Upper lobe of left lung (tissue), 6 donors: ENCODE results near the gene OR51V1. TPM values are rescaled to one million over a fixed set of nuclear protein-coding genes. Genes with fewer than 3 reads are reported as not detected.

ENCODE experiments used
- ATAC-seq, 2 donors: fragments of 200-7000 bp; cut with Tn5 transposase; one replicate each; pipeline ENCODE4 v1.9.1; 2022; ENCODE audit warnings: mild to moderate bottlenecking in 2 of 2, moderate library complexity in 2 of 2; ENCODE audit not compliant: low FRiP score in 2 of 2
- DNase-seq, 2 donors: peaks; one replicate each; pipeline ENCODE4 v3.0.0-alpha.2; 2019 to 2020
- H3K27ac ChIP-seq, 4 donors: fragments of 200-600 bp; sonication (generic); one replicate each; pipeline ENCODE4 v1.5.1; 2016 to 2019
- H3K27me3 ChIP-seq, 4 donors: fragments of 200-600 bp; sonication (generic); one replicate each; pipeline ENCODE4 v1.5.1; 2017 to 2019
- H3K36me3 ChIP-seq, 4 donors: fragments of 200-600 bp; sonication (generic); one replicate each; pipeline ENCODE4 v1.5.1; 2016 to 2019
- H3K4me1 ChIP-seq, 4 donors: fragments of 200-600 bp; sonication (generic); one replicate each; pipeline ENCODE4 v1.5.1; 2018 to 2019
- H3K4me3 ChIP-seq, 4 donors: fragments of 200-600 bp; sonication (generic); one replicate each; pipeline ENCODE4 v1.5.1; 2017 to 2019; ENCODE audit warnings: mild to moderate bottlenecking in 2 of 4, moderate library complexity in 1 of 4
- H3K9me3 ChIP-seq, 4 donors: fragments of 200-600 bp; sonication (generic); one replicate each; pipeline ENCODE4 v1.5.1; 2018 to 2019
- CTCF ChIP-seq, 6 experiments: fragments of 450-650 bp in 4 of 6; fragments of 200-600 bp in 2 of 6; sonication (generic) in 2 of 6; IDR thresholded peaks; one replicate each; pipeline ENCODE4 v1.5.1; 2016 to 2019; ENCODE audit warnings: antibody characterized with exemption in 6 of 6
- EP300 ChIP-seq, 4 donors: sonication (generic); formaldehyde crosslinking; IDR thresholded peaks; one replicate each; pipeline ENCODE4 v1.5.1; 2017; ENCODE audit warnings: antibody characterized with exemption in 4 of 4, control low read depth in 2 of 4
- POLR2A ChIP-seq, 4 donors: fragments of 450-650 bp; IDR thresholded peaks; one replicate each; pipeline ENCODE4 v1.5.1; 2016 to 2017; ENCODE audit warnings: antibody characterized with exemption in 4 of 4, mild to moderate bottlenecking in 2 of 4
- POLR2AphosphoS5 ChIP-seq, 2 donors: sonication (generic); formaldehyde crosslinking; IDR thresholded peaks; one replicate each; pipeline ENCODE4 v1.5.1; 2017; ENCODE audit warnings: antibody characterized with exemption in 2 of 2
- WGBS, 2 donors: methylation state at CpG; one replicate each; pipeline ENCODE4 v1.1.5; 2017 to 2018; 5-methylcytosine and 5-hydroxymethylcytosine counted together
- total RNA-seq, 6 donors: library from RNA; depleted of rRNA in 4 of 6; stranded (reverse); fragments of >200 nt in 4 of 6; gene quantifications; one replicate each; pipeline versions ENCODE4 v1.1.0 to v1.2.1, GENCODE V29; 2016 to 2021
- donor health status: DM: no; HTN: no; CAD: no; lungs with moderate emphysema.
- donor health status: DM: no; HTN: yes; CAD: no; lungs with severe emphysema.

OR51V1 gene
- total RNA-seq, 6 donors from 2014 or later = not detected

GRCh38 chr11:5235364-5236095 lies 35.0 kb upstream of the OR51V1 start:
- no peaks in the 10 kb centered on the region for H3K27me3 ChIP-seq
- no peak for ATAC-seq
- 87 to 89% methylated on average over 5 of the region's 5 CpGs for WGBS, 2 donors

GRCh38 chr11:5234381-5234834 lies 33.9 kb upstream of the OR51V1 start, which contains the start of gene HBD:
TSS of gene HBD (minus strand) at chr11:5234483. CDS start at chr11:5234433, 50 bp downstream.
- ATAC-seq (no peak), DNase-seq (no peak)
- H3K9me3 ChIP-seq = no peaks in the 10 kb centered on the region
- no peaks in the 10 kb centered on the region for H3K4me1 ChIP-seq
- TF ChIP-seq CTCF (IDR thresholded peaks at IDR 0.05) (no peak), POLR2A (IDR thresholded peaks at IDR 0.05) (no peak), POLR2AphosphoS5 (IDR thresholded peaks at IDR 0.05) (no peak), EP300 (IDR thresholded peaks at IDR 0.05) (no peak)
- no peak within 1 kb of the TSS for H3K4me3 ChIP-seq
- no peaks in the 10 kb centered on the region for H3K27me3 ChIP-seq
- H3K36me3 ChIP-seq = no peaks in the 10 kb centered on the region
- WGBS, 2 donors = 22 to 39% methylated on average over 2 of the region's 2 CpGs
- no peak within 1 kb of the TSS for H3K27ac ChIP-seq

More at GRCh38 chr11:5235364-5236095, 35.0 kb upstream of the OR51V1 start:
- Histone ChIP-seq H3K36me3 (no peaks in the 10 kb centered on the region), H3K9me3 (no peaks in the 10 kb centered on the region), H3K4me3 (no peak overlapping the region), H3K27ac (no peak overlapping the region), H3K4me1 (no peaks in the 10 kb centered on the region)
- no peak for DNase-seq
- no peak for TF ChIP-seq POLR2AphosphoS5 (IDR thresholded peaks at IDR 0.05)

- Histone ChIP-seq H3K9me3 (no peaks in the 10 kb centered on the region), H3K27ac (no peak overlapping the region), H3K4me3 (no peak overlapping the region), H3K36me3 (no peaks in the 10 kb centered on the region), H3K4me1 (no peaks in the 10 kb centered on the region), H3K27me3 (no peaks in the 10 kb centered on the region)
- ATAC-seq (no peak), DNase-seq (no peak)
- 88 to 89% methylated on average over 1 of the region's 1 CpG for WGBS, 2 donors
- TF ChIP-seq CTCF (IDR thresholded peaks at IDR 0.05) (no peak), POLR2A (IDR thresholded peaks at IDR 0.05) (no peak), POLR2AphosphoS5 (IDR thresholded peaks at IDR 0.05) (no peak), EP300 (IDR thresholded peaks at IDR 0.05) (no peak)
These were observed 32.8 kb upstream of the OR51V1 start for GRCh38 chr11:5233307-5233706.

GRCh38 chr11:5232821-5233220 lies 32.3 kb upstream of the OR51V1 start:
- H3K36me3 ChIP-seq = no peaks in the 10 kb centered on the region
- no peaks in the 10 kb centered on the region for H3K9me3 ChIP-seq
- WGBS, 2 donors = 94 to 96% methylated on average over 2 of the region's 2 CpGs
- no peaks in the 10 kb centered on the region for H3K27me3 ChIP-seq
- TF ChIP-seq CTCF (IDR thresholded peaks at IDR 0.05) = no peak
- no peak for TF ChIP-seq POLR2AphosphoS5 (IDR thresholded peaks at IDR 0.05)
- TF ChIP-seq EP300 (IDR thresholded peaks at IDR 0.05) = no peak
- TF ChIP-seq POLR2A (IDR thresholded peaks at IDR 0.05) = no peak
- DNase-seq = no peak
- H3K27ac ChIP-seq = no peak overlapping the region
- H3K4me3 ChIP-seq = no peak overlapping the region
- no peak for ATAC-seq
- H3K4me1 ChIP-seq = no peaks in the 10 kb centered on the region

- 60 to 63% methylated on average over 3 of the region's 3 CpGs for WGBS, 2 donors
- H3K4me1 ChIP-seq = no peaks in the 10 kb centered on the region
- H3K27ac ChIP-seq = no peak overlapping the region
- H3K9me3 ChIP-seq = no peaks in the 10 kb centered on the region
- DNase-seq (no peak), ATAC-seq (no peak)
- H3K4me3 ChIP-seq = no peak overlapping the region
- no peaks in the 10 kb centered on the region for H3K27me3 ChIP-seq
- H3K36me3 ChIP-seq = no peaks in the 10 kb centered on the region
- TF ChIP-seq POLR2A (IDR thresholded peaks at IDR 0.05) = no peak
- no peak for TF ChIP-seq EP300 (IDR thresholded peaks at IDR 0.05)
- TF ChIP-seq CTCF (IDR thresholded peaks at IDR 0.05) = no peak
- TF ChIP-seq POLR2AphosphoS5 (IDR thresholded peaks at IDR 0.05) = no peak
These were observed 31.7 kb upstream of the OR51V1 start for GRCh38 chr11:5232176-5232575.
